Tibial nerve (tissue), 4 donors: ENCODE results near the gene PPP1R14C. TPM values are rescaled to one million over a fixed set of nuclear protein-coding genes. Genes with fewer than 3 reads are reported as not detected.

Source experiments
- DNase-seq, 2 donors: peaks; one replicate each; pipeline ENCODE4 v3.0.0-alpha.2; 2019; ENCODE audit warnings: low spot score in 2 of 2
- H3K27ac ChIP-seq, 4 donors: fragments of 200-600 bp; sonication (generic) in 3 of 4; one replicate each; pipeline ENCODE4 v1.5.1; 2017 to 2019; ENCODE audit warnings: mild to moderate bottlenecking in 1 of 4
- H3K27me3 ChIP-seq, 2 donors: fragments of 200-600 bp; sonication (generic) in 1 of 2; one replicate each; pipeline versions ENCODE4 v1.5.1 to v1.6.0; 2017 to 2019
- H3K36me3 ChIP-seq, 3 donors: fragments of 200-600 bp; sonication (generic); one replicate each; pipeline ENCODE4 v1.5.1; 2018 to 2019
- H3K4me1 ChIP-seq, 4 donors: fragments of 200-600 bp; sonication (generic) in 3 of 4; one replicate each; pipeline ENCODE4 v1.5.1; 2017 to 2019
- H3K4me3 ChIP-seq, 4 donors: fragments of 200-600 bp; sonication (generic) in 3 of 4; one replicate each; pipeline ENCODE4 v1.5.1; 2017 to 2019; ENCODE audit warnings: mild to moderate bottlenecking in 1 of 4, moderate library complexity in 1 of 4
- H3K9me3 ChIP-seq, 4 donors: fragments of 200-600 bp; sonication (generic) in 3 of 4; one replicate each; pipeline ENCODE4 v1.5.1; 2017 to 2019
- CTCF ChIP-seq, 5 experiments: fragments of 200-600 bp in 3 of 5; fragments of 450-650 bp in 2 of 5; sonication (generic) in 3 of 5; IDR thresholded peaks; one replicate each; pipeline ENCODE4 v1.5.1; 2016 to 2019; ENCODE audit warnings: antibody characterized with exemption in 5 of 5, mild to moderate bottlenecking in 3 of 5, moderate library complexity in 2 of 5
- EP300 ChIP-seq, 2 donors: sonication (generic); formaldehyde crosslinking; IDR thresholded peaks; one replicate each; pipeline ENCODE4 v1.6.1; 2017; ENCODE audit warnings: antibody characterized with exemption in 2 of 2, mild to moderate bottlenecking in 1 of 2
- POLR2A ChIP-seq, 2 donors: fragments of 450-650 bp; IDR thresholded peaks; one replicate each; pipeline ENCODE4 v1.6.1; 2017; ENCODE audit warnings: antibody characterized with exemption in 2 of 2, mild to moderate bottlenecking in 2 of 2, moderate library complexity in 2 of 2
- WGBS, 2 donors: methylation state at CpG; one replicate each; pipeline ENCODE4 v1.1.5; 2018; 5-methylcytosine and 5-hydroxymethylcytosine counted together
- total RNA-seq, 4 donors: library from RNA; depleted of rRNA; stranded (reverse); fragments of >200 nt; gene quantifications; one replicate each; pipeline ENCODE4 v1.1.0, GENCODE V29; 2016

PPP1R14C gene
- total RNA-seq, 4 donors from 2014 or later, result 0.42 TPM; not detected in 3

- Histone ChIP-seq H3K27ac (no peak overlapping the region), H3K27me3 (no peaks in the 10 kb centered on the region), H3K9me3 (no peaks in the 10 kb centered on the region), H3K4me1 (no peaks in the 10 kb centered on the region), H3K4me3 (no peak overlapping the region), H3K36me3 (no peaks in the 10 kb centered on the region)
- DNase-seq, result no peak
- WGBS, 2 donors, result 78 to 80% methylated on average over 13 of the region's 13 CpGs
- TF ChIP-seq POLR2A (IDR thresholded peaks at IDR 0.05) (no peak), CTCF (IDR thresholded peaks at IDR 0.05) (no peak)
Observed at GRCh38 chr6:150126641-150127291, 16.1 kb upstream of the PPP1R14C start.

GRCh38 chr6:150128425-150128824 lies 14.4 kb upstream of the PPP1R14C start:
- WGBS, 2 donors, result 83 to 93% methylated on average over 8 of the region's 8 CpGs
- Histone ChIP-seq H3K4me3 (no peak overlapping the region), H3K9me3 (no peaks in the 10 kb centered on the region), H3K27ac (no peak overlapping the region), H3K36me3 (no peaks in the 10 kb centered on the region), H3K4me1 (no peaks in the 10 kb centered on the region), H3K27me3 (no peaks in the 10 kb centered on the region)
- DNase-seq, result no peak
- TF ChIP-seq CTCF (IDR thresholded peaks at IDR 0.05) (no peak), EP300 (IDR thresholded peaks at IDR 0.05) (no peak), POLR2A (IDR thresholded peaks at IDR 0.05) (no peak)

GRCh38 chr6:150129616-150130505 lies 13.0 kb upstream of the PPP1R14C start:
- Histone ChIP-seq H3K36me3 (no peaks in the 10 kb centered on the region), H3K27ac (no peak overlapping the region), H3K4me1 (no peaks in the 10 kb centered on the region), H3K4me3 (no peak overlapping the region), H3K9me3 (no peaks in the 10 kb centered on the region), H3K27me3 (no peaks in the 10 kb centered on the region)
- 74 to 83% methylated on average over 9 of the region's 9 CpGs for WGBS, 2 donors
- no peak for DNase-seq
- no peak for TF ChIP-seq EP300 (IDR thresholded peaks at IDR 0.05)
- TF ChIP-seq POLR2A (IDR thresholded peaks at IDR 0.05), result no peak
- TF ChIP-seq CTCF (IDR thresholded peaks at IDR 0.05), result no peak

- Histone ChIP-seq H3K9me3 (peaks cover 0 to 11% (median 0%) of the 10 kb centered on the region in 4 donors), H3K4me1 (no peaks in the 10 kb centered on the region), H3K27ac (no peak overlapping the region), H3K27me3 (peaks cover 0 to 8% of the 10 kb centered on the region in 2 donors), H3K4me3 (no peak overlapping the region), H3K36me3 (no peaks in the 10 kb centered on the region)
- TF ChIP-seq CTCF (IDR thresholded peaks at IDR 0.05), result no peak
- no peak for TF ChIP-seq POLR2A (IDR thresholded peaks at IDR 0.05)
- no peak for TF ChIP-seq EP300 (IDR thresholded peaks at IDR 0.05)
- DNase-seq, result no peak
- WGBS, 2 donors, result 78 to 85% methylated on average over 2 of the region's 2 CpGs
Observed at GRCh38 chr6:150133686-150134085, 9.2 kb upstream of the PPP1R14C start.
